Skeletal muscle satellite cell (primary cell): Measurements from ENCODE around the gene HBQ1. TPM values are rescaled to one million over a fixed set of nuclear protein-coding genes. Genes with fewer than 3 reads are reported as not detected.

ENCODE experiments used
- H3K27me3 ChIP-seq: 2 replicates; pipeline ENCODE4 v1.7.0; 2013; ENCODE audit warnings: low read length; ENCODE audit not compliant: control insufficient read depth, insufficient read depth
- H3K36me3 ChIP-seq: 2 replicates; pipeline ENCODE4 v1.7.0; 2013; ENCODE audit warnings: mild to moderate bottlenecking, control low read depth, low read length; ENCODE audit not compliant: insufficient read depth
- H3K4me1 ChIP-seq: 2 replicates; pipeline ENCODE4 v1.7.0; 2013; ENCODE audit warnings: low read length; ENCODE audit not compliant: control insufficient read depth, insufficient read depth
- H3K4me2 ChIP-seq: 2 replicates; pipeline ENCODE4 v1.7.0; 2013; ENCODE audit warnings: mild to moderate bottlenecking, low read length
- H3K4me3 ChIP-seq: 2 replicates; pipeline ENCODE4 v1.7.0; 2013; ENCODE audit warnings: low read length
- H3K9ac ChIP-seq: 2 replicates; pipeline ENCODE4 v1.7.0; 2013; ENCODE audit warnings: mild to moderate bottlenecking, low read depth, low read length, moderate library complexity
- H3K9me3 ChIP-seq: replicated peaks from 2 replicates; pipeline ENCODE4 v1.7.0; 2013; ENCODE audit warnings: mild to moderate bottlenecking, control low read depth, low read length
- total RNA-seq: library from RNA; depleted of rRNA; stranded (reverse); fragments of >200 nt; gene quantifications from 2 replicates; pipeline ENCODE4 v1.2.3, GENCODE V29; 2012; rRNA removed

The HBQ1 gene
- total RNA-seq = 0.87 TPM in 1 of 2 replicates, not detected in the other

DNA sequence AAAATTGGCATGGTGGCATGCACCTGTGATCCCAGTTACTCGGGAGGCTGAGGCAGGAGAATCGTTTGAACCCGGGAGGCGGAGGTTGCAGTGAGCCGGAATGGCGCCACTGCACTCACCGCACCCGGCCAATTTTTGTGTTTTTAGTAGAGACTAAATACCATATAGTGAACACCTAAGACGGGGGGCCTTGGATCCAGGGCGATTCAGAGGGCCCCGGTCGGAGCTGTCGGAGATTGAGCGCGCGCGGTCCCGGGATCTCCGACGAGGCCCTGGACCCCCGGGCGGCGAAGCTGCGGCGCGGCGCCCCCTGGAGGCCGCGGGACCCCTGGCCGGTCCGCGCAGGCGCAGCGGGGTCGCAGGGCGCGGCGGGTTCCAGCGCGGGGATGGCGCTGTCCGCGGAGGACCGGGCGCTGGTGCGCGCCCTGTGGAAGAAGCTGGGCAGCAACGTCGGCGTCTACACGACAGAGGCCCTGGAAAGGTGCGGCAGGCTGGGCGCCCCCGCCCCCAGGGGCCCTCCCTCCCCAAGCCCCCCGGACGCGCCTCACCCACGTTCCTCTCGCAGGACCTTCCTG lies at the start of gene HBQ1:
HBQ1 (plus strand) TSS at position 359 of the 575 bp plus-strand sequence; CDS start at position 387, 28 bp downstream.
- Histone ChIP-seq H3K9me3 (no peaks in the 10 kb centered on the region), H3K4me3 (peak within 1 kb of the TSS; percentile 59), H3K9ac (peak within 1 kb of the TSS; percentile 47), H3K36me3 (peaks cover 2% of the 10 kb centered on the region), H3K27me3 (peaks cover 28% of the 10 kb centered on the region), H3K4me1 (peaks cover 20% of the 10 kb centered on the region), H3K4me2 (peak within 1 kb of the TSS; percentile 86)

DNA sequence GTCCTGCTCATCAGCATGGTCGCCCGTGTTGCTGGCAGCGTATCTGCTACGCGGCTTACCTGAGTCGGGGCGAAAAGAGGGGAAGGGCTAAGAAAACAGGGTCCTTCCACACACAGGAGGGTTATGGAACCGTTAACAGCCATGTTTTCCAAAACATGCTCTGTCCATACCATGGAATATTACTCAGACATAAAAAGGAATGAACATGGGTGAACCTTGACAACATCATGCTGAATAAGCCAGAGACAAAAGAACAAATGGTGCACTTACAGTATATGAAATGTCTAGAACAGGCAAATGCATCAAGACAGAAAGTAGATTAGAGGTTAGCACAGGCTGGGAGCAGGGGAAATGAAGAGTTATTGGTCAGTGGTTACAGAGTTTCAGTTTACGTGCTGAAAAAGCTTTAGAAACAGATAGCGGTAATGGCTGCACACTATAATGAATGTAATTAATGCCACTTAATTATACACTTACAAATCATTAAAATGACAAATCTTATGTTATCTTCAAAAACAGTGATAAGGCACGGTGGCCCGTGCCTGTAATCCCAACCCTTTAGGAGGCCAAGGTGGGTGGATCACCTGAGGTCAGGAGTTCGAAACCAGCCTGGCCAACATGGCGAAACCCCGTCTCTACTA lies 49.6 kb upstream of the HBQ1 start:
- Histone ChIP-seq H3K4me1 (no peaks in the 10 kb centered on the region), H3K9ac (no peak overlapping the region), H3K4me2 (no peak overlapping the region), H3K36me3 (no peaks in the 10 kb centered on the region), H3K27me3 (no peaks in the 10 kb centered on the region), H3K9me3 (no peaks in the 10 kb centered on the region), H3K4me3 (no peak overlapping the region)

DNA sequence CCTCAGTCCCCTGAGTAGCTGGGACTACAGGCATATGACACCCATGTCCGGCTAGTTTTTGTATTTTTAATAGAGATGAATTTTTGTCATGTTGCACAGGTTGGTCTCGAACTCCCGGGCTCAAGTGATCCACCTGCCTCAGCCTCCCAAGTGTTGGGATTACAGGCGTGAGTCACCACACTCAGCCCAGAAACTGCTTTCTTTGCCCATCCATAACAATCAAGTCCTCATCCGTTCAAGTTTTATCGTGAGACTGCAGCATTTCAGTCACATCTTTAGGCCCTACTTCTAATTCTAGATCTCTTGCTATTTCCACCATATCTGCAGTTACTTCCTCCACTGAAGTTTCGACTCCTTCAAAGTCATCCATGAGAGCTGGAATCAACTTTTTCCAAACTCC lies 48.1 kb upstream of the HBQ1 start:
- no peak overlapping the region for H3K4me2 ChIP-seq
- no peak overlapping the region for H3K9ac ChIP-seq
- H3K27me3 ChIP-seq = no peaks in the 10 kb centered on the region
- no peak overlapping the region for H3K4me3 ChIP-seq
- no peaks in the 10 kb centered on the region for H3K9me3 ChIP-seq
- H3K4me1 ChIP-seq = peaks cover 3% of the 10 kb centered on the region
- no peaks in the 10 kb centered on the region for H3K36me3 ChIP-seq

DNA sequence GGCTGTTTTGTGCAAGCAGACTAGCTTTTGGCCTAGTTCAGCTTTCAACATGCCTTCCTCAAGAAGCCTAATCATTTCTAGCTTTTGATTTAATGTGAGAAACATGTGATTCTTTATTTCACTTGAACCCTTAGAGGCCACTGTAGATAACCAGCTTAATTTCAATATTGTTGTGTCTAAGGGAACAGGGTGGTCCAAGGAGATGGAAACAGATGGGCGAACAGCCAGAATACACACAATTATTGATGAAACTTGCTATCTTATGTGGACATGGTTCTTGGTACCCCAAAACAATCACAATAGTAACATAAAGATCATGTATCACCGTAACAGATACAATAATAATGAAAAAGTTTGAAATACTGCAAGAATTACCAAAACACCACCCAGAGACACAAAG lies 46.5 kb upstream of the HBQ1 start:
- Histone ChIP-seq H3K4me2 (no peak overlapping the region), H3K4me1 (peaks cover 3% of the 10 kb centered on the region), H3K36me3 (no peaks in the 10 kb centered on the region), H3K9me3 (no peaks in the 10 kb centered on the region), H3K27me3 (no peaks in the 10 kb centered on the region), H3K4me3 (no peak overlapping the region), H3K9ac (no peak overlapping the region)

DNA sequence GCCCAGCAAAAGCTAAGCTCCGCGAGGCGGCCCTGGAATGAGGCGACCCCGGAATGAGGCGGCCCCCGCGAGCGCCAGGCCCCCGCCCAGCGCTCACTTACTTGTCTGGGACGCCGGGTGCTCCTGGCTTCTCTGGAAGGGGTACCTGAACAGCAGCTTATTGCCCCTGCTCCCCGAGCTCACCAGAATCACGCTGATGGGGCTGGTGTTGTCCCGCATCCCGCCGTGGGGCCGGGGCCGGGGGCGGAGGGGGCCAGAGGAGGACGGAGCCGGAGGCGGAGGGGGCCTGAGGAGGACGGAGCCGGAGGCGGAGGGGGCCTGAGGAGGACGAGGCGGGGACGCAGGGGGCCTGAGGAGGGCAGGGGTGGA lies 42.2 kb upstream of the HBQ1 start:
- no peaks in the 10 kb centered on the region for H3K36me3 ChIP-seq
- peaks cover 3% of the 10 kb centered on the region for H3K4me1 ChIP-seq

DNA sequence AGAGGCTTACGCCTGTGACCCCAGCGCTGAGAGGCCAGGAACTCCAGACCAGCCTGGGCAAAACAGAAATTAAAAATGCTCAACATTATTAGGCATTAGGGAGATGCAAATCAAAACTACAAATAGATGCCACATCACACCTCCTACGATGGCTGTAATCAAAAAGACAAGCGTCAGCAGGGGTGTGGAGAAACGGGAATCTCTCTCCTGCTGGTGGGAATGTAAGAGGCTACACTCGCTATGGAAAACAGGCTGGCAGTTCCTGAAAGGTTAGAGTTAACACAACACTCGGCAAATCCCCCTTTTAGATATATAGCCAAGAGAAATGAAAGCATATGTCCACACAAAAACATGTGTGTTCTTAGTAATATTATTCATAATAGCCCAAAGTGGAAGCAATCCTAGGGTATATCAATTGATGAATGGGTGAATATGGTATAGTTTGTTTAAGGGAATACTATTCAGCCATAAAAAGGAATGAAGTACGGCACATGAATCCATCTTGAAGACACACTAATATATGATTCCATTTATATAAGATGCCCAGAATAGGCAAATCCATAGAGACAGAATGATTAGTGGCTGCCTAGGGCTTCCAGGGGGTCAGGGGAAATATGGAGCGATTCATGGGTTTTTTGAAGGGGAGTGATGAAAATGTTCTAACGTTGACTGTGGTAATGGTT lies 39.9 kb upstream of the HBQ1 start:
- H3K9ac ChIP-seq = no peak overlapping the region
- H3K27me3 ChIP-seq = no peaks in the 10 kb centered on the region
- no peaks in the 10 kb centered on the region for H3K9me3 ChIP-seq
- no peak overlapping the region for H3K4me3 ChIP-seq
- H3K4me1 ChIP-seq = peaks cover 3% of the 10 kb centered on the region
- no peaks in the 10 kb centered on the region for H3K36me3 ChIP-seq
- H3K4me2 ChIP-seq = no peak overlapping the region

More for the DNA sequence above, 42.2 kb upstream of the HBQ1 start:
- peak overlapping the region; percentile 91 for H3K4me3 ChIP-seq
- peak overlapping the region; percentile 96 for H3K9ac ChIP-seq
- no peaks in the 10 kb centered on the region for H3K27me3 ChIP-seq
- peak overlapping the region; percentile 92 for H3K4me2 ChIP-seq
- H3K9me3 ChIP-seq = no peaks in the 10 kb centered on the region

DNA sequence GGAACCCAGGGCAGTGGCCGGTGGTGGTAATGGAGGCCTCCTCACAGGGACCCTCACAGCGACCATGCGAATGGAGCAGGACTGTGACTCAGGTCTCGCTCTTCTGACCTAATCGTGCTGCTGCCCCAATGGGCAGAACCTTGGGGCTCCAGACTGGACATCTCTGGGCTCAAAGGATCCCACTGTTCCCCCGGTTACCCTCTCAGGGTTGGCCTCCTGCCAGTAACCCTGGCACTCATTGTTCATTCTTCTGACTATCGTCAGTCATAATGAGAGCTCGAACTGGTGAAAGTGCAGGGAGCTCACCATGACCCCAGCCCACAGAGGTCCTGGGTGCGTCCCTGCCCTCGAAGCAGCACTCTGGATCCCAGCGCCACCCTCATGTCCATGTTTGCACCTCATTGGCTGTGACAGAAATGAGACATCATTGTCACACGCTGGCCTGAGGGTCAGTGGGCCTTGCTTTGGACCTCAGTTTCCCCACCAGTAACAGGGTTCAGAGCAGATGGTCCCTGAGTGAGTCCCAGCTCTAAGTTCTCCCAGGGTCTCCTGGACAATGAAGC lies 37.8 kb upstream of the HBQ1 start:
- Histone ChIP-seq H3K9ac (no peak overlapping the region), H3K36me3 (no peaks in the 10 kb centered on the region)

DNA sequence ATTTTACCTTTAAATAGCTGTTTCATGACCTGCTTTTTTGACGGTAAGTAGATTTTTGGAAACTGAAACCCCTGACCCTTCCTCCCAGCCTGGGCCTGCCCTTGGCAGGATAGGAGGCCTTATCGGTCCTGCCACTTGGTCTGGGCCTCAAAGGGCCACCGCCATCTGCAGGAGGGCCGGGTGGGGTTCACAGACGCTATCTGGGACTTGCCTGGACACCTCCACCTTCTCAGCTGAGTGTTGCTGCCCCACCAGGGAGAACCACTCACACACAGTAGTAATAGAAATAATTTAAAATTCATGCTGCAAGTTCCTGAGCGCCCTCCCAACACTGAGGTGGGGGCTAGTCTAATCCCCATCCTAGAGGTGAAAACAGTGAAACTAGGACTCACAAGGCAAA lies 37.2 kb upstream of the HBQ1 start:
- H3K9me3 ChIP-seq = no peaks in the 10 kb centered on the region
- no peak overlapping the region for H3K9ac ChIP-seq
- H3K4me1 ChIP-seq = no peaks in the 10 kb centered on the region
- no peaks in the 10 kb centered on the region for H3K36me3 ChIP-seq
- no peak overlapping the region for H3K4me2 ChIP-seq
- no peaks in the 10 kb centered on the region for H3K27me3 ChIP-seq
- H3K4me3 ChIP-seq = no peak overlapping the region

More for the DNA sequence above, 37.8 kb upstream of the HBQ1 start:
- H3K4me3 ChIP-seq = no peak overlapping the region
- H3K4me2 ChIP-seq = no peak overlapping the region
- H3K27me3 ChIP-seq = no peaks in the 10 kb centered on the region
- no peaks in the 10 kb centered on the region for H3K4me1 ChIP-seq
- no peaks in the 10 kb centered on the region for H3K9me3 ChIP-seq

DNA sequence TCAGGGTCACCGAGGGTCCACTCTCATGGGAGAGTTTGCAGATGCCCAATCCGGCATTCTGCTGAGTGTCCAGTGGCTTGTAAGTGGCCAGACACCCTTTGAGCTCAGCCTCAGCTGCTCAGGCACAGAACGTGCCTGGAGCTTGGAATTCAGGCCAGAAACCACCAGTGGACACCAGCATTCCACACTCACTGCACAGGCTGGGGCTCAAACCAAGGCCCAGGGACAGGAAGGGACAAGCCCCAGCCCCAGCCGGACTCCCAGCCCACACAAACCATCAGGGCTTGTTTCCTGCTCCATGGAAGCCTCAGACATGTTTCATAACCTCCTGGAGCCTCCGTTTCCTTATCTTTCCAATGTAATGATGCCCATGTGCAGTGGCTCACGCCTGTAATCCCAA lies 36.8 kb upstream of the HBQ1 start:
- no peak overlapping the region for H3K4me3 ChIP-seq
- no peaks in the 10 kb centered on the region for H3K9me3 ChIP-seq
- no peak overlapping the region for H3K9ac ChIP-seq
- H3K36me3 ChIP-seq = no peaks in the 10 kb centered on the region
- H3K27me3 ChIP-seq = peaks cover under 1% of the 10 kb centered on the region
- H3K4me2 ChIP-seq = no peak overlapping the region
- H3K4me1 ChIP-seq = peaks cover under 1% of the 10 kb centered on the region

DNA sequence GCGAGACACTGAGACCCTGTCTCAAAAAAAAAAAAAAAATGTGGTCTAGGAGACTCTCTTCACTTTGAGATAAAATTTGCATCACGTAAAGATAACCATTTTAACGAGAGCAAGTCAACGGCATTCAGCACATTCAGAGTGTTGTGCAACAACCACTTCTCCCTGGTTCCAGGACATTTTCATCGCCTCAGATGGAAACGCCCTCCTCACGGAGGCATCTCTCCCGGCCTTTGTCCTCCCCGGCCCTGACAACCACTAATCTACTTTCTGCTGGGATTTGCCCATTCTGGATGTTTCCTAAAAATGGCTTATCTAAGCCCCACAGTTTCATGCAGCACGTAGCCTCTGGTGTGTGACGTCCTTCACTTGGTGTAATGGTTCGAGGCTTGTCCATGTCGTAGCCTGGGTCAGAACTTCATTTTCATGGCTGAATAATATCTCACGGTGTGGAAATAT lies 35.4 kb upstream of the HBQ1 start:
- H3K9ac ChIP-seq = no peak overlapping the region
- H3K9me3 ChIP-seq = no peaks in the 10 kb centered on the region
- H3K4me1 ChIP-seq = peaks cover 13% of the 10 kb centered on the region
- H3K4me3 ChIP-seq = no peak overlapping the region
- peaks cover 6% of the 10 kb centered on the region for H3K27me3 ChIP-seq
- no peaks in the 10 kb centered on the region for H3K36me3 ChIP-seq
- no peak overlapping the region for H3K4me2 ChIP-seq

DNA sequence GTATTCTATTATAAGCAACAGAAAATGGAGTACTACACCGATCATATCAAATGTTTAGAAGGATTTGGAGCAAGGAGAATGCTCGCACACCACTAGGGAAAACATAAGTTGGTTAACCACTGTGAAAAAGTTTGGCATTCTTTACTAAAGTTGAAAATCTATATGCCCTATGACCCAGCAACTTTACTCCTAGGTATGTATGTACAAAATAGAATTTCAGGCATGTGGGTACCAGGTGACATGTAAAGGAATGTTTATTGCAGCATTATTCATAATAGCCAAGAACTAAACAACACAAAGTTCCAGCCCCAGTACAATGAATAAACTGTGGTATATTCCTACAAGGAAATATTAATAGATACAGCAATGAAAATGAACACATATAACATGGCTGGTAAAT lies 33.6 kb upstream of the HBQ1 start:
- no peak overlapping the region for H3K4me2 ChIP-seq
- peaks cover 11% of the 10 kb centered on the region for H3K27me3 ChIP-seq
- H3K36me3 ChIP-seq = no peaks in the 10 kb centered on the region
- H3K9ac ChIP-seq = no peak overlapping the region
- no peaks in the 10 kb centered on the region for H3K9me3 ChIP-seq
- H3K4me3 ChIP-seq = no peak overlapping the region
- peaks cover 13% of the 10 kb centered on the region for H3K4me1 ChIP-seq
